HFF-Myc (cell line): ENCODE measurements around the gene ATXN2L.

Experiments
- DNase-seq: peaks from one replicate; pipeline ENCODE4 v3.0.0-alpha.2; 2011; ENCODE audit warnings: low read depth; ENCODE audit errors: extremely low read depth
- H3K4me3 ChIP-seq: replicated peaks from 2 replicates; pipeline ENCODE4 v1.5.1; 2011; ENCODE audit warnings: low read depth, mild to moderate bottlenecking, control low read depth, low read length
- TF ChIP-seq, protein P1 (sequence below): IDR thresholded peaks from 2 replicates; pipeline ENCODE4 v1.5.1; 2012; ENCODE audit warnings: mild to moderate bottlenecking, low read depth, low read length, control low read depth; ENCODE audit errors: missing control alignments

Gene ATXN2L

DNA sequence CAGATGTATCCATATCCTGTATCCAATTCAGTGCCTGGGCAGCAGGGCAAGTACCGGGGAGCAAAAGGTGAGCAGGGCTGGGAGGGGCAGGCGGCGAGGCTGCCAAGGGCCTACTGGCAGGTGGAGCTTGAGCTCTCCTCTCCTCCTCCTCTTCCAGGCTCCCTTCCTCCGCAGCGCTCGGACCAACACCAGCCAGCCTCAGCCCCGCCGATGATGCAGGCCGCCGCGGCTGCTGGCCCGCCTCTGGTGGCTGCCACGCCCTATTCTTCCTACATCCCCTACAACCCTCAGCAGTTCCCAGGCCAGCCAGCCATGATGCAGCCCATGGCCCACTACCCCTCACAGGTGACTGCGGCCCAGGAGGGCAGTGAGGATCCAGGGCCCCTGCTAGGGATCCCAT, 11.6 kb downstream of the ATXN2L start:
- TF ChIP-seq, protein P1, sequence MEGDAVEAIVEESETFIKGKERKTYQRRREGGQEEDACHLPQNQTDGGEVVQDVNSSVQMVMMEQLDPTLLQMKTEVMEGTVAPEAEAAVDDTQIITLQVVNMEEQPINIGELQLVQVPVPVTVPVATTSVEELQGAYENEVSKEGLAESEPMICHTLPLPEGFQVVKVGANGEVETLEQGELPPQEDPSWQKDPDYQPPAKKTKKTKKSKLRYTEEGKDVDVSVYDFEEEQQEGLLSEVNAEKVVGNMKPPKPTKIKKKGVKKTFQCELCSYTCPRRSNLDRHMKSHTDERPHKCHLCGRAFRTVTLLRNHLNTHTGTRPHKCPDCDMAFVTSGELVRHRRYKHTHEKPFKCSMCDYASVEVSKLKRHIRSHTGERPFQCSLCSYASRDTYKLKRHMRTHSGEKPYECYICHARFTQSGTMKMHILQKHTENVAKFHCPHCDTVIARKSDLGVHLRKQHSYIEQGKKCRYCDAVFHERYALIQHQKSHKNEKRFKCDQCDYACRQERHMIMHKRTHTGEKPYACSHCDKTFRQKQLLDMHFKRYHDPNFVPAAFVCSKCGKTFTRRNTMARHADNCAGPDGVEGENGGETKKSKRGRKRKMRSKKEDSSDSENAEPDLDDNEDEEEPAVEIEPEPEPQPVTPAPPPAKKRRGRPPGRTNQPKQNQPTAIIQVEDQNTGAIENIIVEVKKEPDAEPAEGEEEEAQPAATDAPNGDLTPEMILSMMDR = no peak

DNA sequence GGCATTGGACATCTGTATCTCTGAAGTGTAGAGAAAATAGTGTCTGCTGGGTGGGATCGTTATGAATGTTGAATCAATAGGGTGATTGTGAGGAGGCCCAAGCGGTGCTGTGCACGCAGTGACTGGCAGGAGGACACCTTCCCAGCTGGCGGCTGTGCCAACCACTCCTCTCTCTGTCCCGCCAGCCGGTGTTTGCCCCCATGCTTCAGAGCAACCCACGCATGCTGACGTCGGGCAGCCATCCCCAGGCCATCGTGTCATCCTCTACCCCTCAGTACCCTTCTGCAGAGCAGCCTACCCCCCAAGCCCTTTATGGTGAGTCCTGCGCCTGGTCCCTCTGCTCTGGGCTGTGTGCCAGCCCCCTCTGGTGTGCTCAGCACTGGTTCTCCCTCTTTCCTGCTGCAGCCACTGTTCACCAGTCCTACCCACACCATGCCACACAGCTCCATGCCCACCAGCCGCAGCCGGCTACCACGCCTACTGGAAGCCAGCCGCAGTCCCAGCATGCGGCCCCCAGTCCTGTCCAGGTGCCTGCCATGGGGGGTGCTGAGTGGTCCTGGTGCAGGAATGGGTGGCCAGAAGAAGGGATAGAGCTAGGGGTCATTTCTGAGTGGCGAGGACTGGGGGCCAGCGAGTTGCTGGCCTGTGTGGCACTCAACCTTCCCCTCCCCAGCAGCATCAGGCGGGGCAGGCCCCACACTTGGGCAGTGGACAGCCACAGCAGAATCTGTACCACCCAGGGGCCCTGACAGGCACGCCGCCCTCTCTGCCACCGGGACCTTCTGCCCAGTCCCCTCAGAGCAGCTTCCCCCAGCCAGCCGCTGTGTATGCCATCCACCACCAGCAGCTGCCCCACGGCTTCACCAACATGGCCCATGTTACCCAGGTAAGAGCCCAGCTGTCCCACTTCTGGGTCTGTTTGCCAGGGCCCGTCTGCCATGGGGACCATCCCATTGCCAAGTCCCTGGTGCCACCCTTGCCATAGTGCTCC, 12.4 kb downstream of the ATXN2L start:
- no peak for DNase-seq
- H3K4me3 ChIP-seq = no peak overlapping the region
- TF ChIP-seq, protein P1 = no peak

More for the DNA sequence above, 11.6 kb downstream of the ATXN2L start:
- no peak for DNase-seq
- no peak overlapping the region for H3K4me3 ChIP-seq

DNA sequence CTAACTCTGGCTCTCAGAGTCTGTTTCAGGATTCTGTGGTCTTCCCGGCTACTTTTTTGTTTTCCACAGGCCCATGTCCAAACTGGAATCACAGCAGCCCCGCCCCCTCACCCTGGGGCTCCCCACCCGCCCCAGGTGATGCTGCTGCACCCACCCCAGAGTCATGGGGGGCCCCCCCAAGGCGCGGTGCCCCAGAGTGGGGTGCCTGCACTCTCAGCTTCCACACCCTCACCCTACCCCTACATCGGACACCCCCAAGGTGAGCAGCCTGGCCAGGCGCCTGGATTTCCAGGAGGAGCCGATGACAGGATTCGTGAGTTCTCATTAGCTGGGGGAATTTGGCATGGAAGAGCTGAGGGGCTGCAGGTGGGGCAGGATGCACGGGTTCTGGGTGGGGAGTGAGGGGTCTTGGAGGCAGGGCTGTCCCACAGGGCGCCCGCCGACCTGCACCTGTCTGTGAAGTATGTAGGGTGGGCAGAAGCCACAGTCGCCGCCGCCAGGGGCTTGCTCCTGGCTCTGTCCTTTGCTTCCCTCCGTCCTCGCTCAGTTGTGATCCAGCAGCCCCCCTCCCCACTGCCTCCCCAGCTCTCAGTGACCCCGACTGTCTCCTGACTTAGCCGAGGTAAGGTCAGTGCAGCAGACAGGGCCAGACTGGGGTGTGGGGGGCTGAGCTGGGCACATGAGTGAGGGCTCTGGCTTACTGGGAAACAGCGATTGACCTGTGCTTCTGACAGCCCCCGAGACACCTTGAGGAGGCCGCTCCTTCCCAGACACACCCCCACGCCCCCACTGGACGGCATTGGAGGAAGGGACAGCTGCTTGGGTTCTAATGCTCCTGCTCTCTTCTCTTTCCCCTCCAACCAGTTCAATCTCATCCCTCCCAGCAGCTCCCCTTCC, 13.3 kb downstream of the ATXN2L start:
- TF ChIP-seq, protein P1 = no peak

DNA sequence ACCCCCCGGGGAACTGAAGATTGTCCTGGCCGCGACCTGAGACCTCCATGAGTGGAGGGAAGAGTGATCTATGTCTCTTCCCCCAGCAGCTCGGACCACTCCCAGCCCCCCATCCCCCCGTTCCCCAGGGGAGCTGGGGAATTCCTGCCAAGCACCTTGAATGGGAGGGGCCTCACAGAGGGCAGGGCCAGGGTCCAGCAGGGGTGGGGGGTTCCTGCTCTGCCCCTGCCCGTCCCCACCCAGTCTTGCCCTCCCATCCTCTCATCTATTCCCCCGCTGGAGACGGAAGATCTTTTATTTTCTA, 13.9 kb downstream of the ATXN2L start:
- no peak overlapping the region for H3K4me3 ChIP-seq
- no peak for DNase-seq
- TF ChIP-seq, protein P1 = no peak

More for the DNA sequence above, 13.3 kb downstream of the ATXN2L start:
- no peak for DNase-seq
- no peak overlapping the region for H3K4me3 ChIP-seq

DNA sequence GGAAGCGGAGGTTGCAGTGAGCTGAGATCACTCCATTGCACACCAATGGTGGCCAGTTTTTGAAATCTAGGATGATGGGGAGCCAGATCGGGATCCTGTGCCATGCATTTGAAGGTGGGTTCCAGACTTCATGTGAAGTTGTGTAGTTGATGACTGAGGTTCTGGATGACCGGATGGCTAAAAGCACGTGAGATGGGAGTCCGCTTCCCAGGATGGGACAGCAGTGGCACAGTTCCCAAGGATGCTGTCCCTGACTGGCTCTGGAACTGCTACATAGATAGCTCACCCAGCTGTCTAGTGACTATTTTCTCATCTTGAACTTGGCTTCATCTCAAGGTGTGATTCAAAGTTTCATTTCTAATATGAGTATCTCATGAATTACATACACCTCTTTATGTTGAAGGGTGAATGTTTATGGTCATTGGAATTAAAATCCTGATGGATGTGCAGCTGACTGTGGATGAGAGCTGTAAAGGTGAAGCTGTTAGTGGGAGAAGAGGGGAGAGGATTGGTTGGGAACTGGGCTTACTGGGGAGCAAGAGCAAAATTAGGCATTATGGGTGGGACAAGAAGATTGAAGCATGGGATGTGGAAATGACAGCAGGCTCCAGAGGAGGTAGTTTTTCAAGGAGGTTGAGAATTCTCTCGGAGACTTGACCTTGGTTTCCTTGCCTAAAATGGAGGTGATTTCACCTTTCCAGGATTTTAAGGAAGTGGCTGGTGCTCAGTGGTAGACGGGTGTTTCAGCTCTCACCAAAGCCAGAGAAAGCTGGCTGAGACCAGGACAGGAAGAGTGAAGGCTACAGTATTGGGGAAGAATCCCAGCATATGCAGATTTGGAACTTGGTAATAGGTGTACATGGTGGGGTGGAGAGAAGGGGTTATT, 15.1 kb downstream of the ATXN2L start:
- no peak overlapping the region for H3K4me3 ChIP-seq
- DNase-seq = no peak
- TF ChIP-seq, protein P1 = no peak

DNA sequence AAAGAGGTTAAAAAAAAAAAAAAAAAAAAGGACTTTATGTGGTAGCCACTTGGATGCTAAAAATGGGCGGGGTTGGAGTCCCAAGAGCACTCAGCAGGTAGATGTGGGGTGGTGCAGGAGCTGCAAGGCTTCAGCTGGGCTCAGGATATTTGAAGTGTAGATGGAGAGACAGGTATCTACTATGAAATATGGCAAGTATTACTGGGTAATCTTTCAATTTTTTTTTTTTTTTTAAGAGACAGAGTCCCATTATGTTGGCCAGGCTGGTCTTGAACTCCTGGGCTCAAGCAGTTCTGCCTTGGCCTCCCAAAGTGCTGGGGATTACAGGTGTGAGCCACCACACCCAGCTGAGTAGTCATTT, 15.7 kb downstream of the ATXN2L start:
- TF ChIP-seq, protein P1 = no peak
- DNase-seq = no peak
- H3K4me3 ChIP-seq = no peak overlapping the region
